ENCODE results near the gene ADGRF4.
A peak's percentile ranks its signal among the peaks of the same experiment; 100 is the strongest.

ADGRF4 gene

GRCh38 chr6:47681201-47681990 is 17.0 kb upstream of the ADGRF4 start:
- no peak overlapping the region for H3K9ac ChIP-seq (ENCODE audit: low read depth, low read length)
- H3K4me3 ChIP-seq (ENCODE audit: low read depth, low read length) = no peak overlapping the region
- no peaks in the 10 kb centered on the region for H3K27me3 ChIP-seq (ENCODE audit: control insufficient read depth, insufficient read depth, low read length)
- no peaks in the 10 kb centered on the region for H3K36me3 ChIP-seq (ENCODE audit: control insufficient read depth, insufficient read depth, low read length)
- no peaks in the 10 kb centered on the region for H3K4me1 ChIP-seq (ENCODE audit: control insufficient read depth, insufficient read depth, low read length)
- H3K9me3 ChIP-seq (ENCODE audit: control insufficient read depth, insufficient read depth, low read length) = no peaks in the 10 kb centered on the region
- no peak overlapping the region for H3K27ac ChIP-seq (ENCODE audit: low read depth, low read length)

DNA sequence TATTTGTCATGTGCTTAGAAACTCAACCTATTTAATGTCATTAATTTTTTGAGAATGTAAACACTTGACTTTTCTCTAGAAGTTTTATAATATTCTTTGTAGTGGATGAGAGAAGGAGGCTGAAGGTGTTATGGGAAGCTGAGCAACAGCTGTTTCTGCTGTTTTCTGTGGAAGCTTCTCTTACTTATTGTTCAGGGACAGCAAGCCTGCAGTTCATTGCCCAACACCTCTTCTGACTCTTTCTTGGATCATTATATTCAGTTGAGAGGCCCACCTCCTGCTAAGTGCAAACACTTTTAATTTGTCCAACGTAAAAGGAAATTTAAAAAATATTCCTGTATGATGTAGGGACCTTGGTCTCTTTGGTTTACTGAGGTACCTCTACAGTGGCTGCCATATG is 12.0 kb upstream of the ADGRF4 start:
- no peak overlapping the region for H3K27ac ChIP-seq (ENCODE audit: low read depth, low read length)
- H3K36me3 ChIP-seq (ENCODE audit: control insufficient read depth, insufficient read depth, low read length) = no peaks in the 10 kb centered on the region
- no peaks in the 10 kb centered on the region for H3K27me3 ChIP-seq (ENCODE audit: control insufficient read depth, insufficient read depth, low read length)
- H3K9ac ChIP-seq (ENCODE audit: low read depth, low read length) = no peak overlapping the region
- no peaks in the 10 kb centered on the region for H3K4me1 ChIP-seq (ENCODE audit: control insufficient read depth, insufficient read depth, low read length)
- no peaks in the 10 kb centered on the region for H3K9me3 ChIP-seq (ENCODE audit: control insufficient read depth, insufficient read depth, low read length)
- H3K4me3 ChIP-seq (ENCODE audit: low read depth, low read length) = no peak overlapping the region

DNA sequence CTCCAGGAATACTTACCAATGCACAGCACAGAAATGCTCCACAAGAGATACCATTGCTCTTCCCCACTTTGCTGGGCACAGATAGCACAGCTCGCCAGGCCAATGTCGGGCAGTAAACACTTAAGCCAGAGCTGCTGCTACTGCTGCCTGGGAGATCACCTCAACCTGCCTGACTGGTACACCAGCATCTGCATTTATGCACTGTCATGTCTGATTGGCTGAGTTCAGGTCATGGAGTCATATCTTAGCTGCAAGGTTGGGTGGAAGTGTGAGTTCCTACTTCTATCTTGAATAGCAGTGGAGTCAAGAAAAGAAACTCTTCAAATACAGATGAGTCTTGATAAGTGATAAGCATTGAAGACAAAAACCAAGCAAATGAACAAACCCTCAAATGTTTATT is 10.9 kb upstream of the ADGRF4 start:
- Histone ChIP-seq H3K27me3 (ENCODE audit: control insufficient read depth, insufficient read depth, low read length) (no peaks in the 10 kb centered on the region), H3K4me3 (ENCODE audit: low read depth, low read length) (no peak overlapping the region), H3K36me3 (ENCODE audit: control insufficient read depth, insufficient read depth, low read length) (no peaks in the 10 kb centered on the region), H3K9me3 (ENCODE audit: control insufficient read depth, insufficient read depth, low read length) (no peaks in the 10 kb centered on the region), H3K9ac (ENCODE audit: low read depth, low read length) (no peak overlapping the region), H3K4me1 (ENCODE audit: control insufficient read depth, insufficient read depth, low read length) (no peaks in the 10 kb centered on the region), H3K27ac (ENCODE audit: low read depth, low read length) (no peak overlapping the region)

GRCh38 chr6:47690214-47690613 is 8.2 kb upstream of the ADGRF4 start:
- Histone ChIP-seq H3K4me3 (ENCODE audit: low read depth, low read length) (no peak overlapping the region), H3K27me3 (ENCODE audit: control insufficient read depth, insufficient read depth, low read length) (no peaks in the 10 kb centered on the region), H3K27ac (ENCODE audit: low read depth, low read length) (no peak overlapping the region), H3K36me3 (ENCODE audit: control insufficient read depth, insufficient read depth, low read length) (no peaks in the 10 kb centered on the region), H3K9me3 (ENCODE audit: control insufficient read depth, insufficient read depth, low read length) (no peaks in the 10 kb centered on the region), H3K4me1 (ENCODE audit: control insufficient read depth, insufficient read depth, low read length) (no peaks in the 10 kb centered on the region), H3K9ac (ENCODE audit: low read depth, low read length) (no peak overlapping the region)

DNA sequence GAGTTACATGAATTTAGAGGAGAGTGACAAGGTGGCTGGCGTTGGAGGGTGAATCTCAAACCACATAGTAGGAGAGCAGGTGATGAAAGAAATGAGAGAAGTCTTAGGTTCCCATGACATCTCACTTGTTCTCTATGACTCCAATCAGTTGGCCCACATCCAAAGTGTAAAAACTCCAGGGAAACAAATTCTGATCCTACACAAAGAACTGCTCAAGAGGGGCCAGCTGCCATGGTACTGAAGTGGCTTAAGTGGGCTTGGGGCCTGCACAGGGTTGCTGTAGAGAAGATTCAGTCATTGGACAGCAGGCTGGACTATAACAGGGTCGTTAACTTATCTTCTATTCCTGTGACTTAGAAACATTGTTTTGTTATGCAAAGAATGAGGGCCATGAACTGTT is 7.6 kb upstream of the ADGRF4 start:
- Histone ChIP-seq H3K4me1 (ENCODE audit: control insufficient read depth, insufficient read depth, low read length) (no peaks in the 10 kb centered on the region), H3K9me3 (ENCODE audit: control insufficient read depth, insufficient read depth, low read length) (no peaks in the 10 kb centered on the region), H3K4me3 (ENCODE audit: low read depth, low read length) (no peak overlapping the region), H3K9ac (ENCODE audit: low read depth, low read length) (no peak overlapping the region), H3K27ac (ENCODE audit: low read depth, low read length) (no peak overlapping the region), H3K27me3 (ENCODE audit: control insufficient read depth, insufficient read depth, low read length) (no peaks in the 10 kb centered on the region), H3K36me3 (ENCODE audit: control insufficient read depth, insufficient read depth, low read length) (no peaks in the 10 kb centered on the region)

- H3K4me1 ChIP-seq (ENCODE audit: control insufficient read depth, insufficient read depth, low read length) = peaks cover 15% of the 10 kb centered on the region
Observed at GRCh38 chr6:47697925-47698324, 455 bp upstream of the ADGRF4 start.

GRCh38 chr6:47700053-47700452 is 1.7 kb downstream of the ADGRF4 start:
- H3K9ac ChIP-seq (ENCODE audit: low read depth, low read length) = no peak overlapping the region
- no peaks in the 10 kb centered on the region for H3K9me3 ChIP-seq (ENCODE audit: control insufficient read depth, insufficient read depth, low read length)
- peaks cover 15% of the 10 kb centered on the region for H3K4me1 ChIP-seq (ENCODE audit: control insufficient read depth, insufficient read depth, low read length)
- no peaks in the 10 kb centered on the region for H3K36me3 ChIP-seq (ENCODE audit: control insufficient read depth, insufficient read depth, low read length)
- H3K27ac ChIP-seq (ENCODE audit: low read depth, low read length) = no peak overlapping the region
- H3K4me3 ChIP-seq (ENCODE audit: low read depth, low read length) = no peak overlapping the region
- H3K27me3 ChIP-seq (ENCODE audit: control insufficient read depth, insufficient read depth, low read length) = no peaks in the 10 kb centered on the region

More at GRCh38 chr6:47697925-47698324, 455 bp upstream of the ADGRF4 start:
- no peak overlapping the region for H3K9ac ChIP-seq (ENCODE audit: low read depth, low read length)
- no peaks in the 10 kb centered on the region for H3K27me3 ChIP-seq (ENCODE audit: control insufficient read depth, insufficient read depth, low read length)
- no peak overlapping the region for H3K4me3 ChIP-seq (ENCODE audit: low read depth, low read length)
- H3K36me3 ChIP-seq (ENCODE audit: control insufficient read depth, insufficient read depth, low read length) = no peaks in the 10 kb centered on the region
- no peak overlapping the region for H3K27ac ChIP-seq (ENCODE audit: low read depth, low read length)
- H3K9me3 ChIP-seq (ENCODE audit: control insufficient read depth, insufficient read depth, low read length) = no peaks in the 10 kb centered on the region

DNA sequence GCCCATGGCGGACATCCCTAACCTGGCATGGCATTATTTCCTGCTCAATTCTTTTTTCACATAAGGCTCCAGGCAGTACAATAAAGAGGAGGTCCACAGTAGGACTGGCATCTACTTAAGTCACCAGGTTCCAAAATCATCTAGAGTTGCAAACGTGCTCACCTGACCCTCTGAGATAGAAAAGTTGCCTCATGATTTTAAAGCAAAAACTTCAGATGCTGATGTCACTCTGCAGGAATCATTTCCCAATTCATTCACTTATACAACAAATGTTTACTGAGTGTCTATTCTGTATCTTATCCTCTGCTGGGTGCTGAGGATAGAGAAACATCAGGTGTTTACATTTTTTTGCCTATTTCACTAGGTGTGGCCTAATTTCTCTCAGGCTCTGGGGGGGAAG is 2.2 kb downstream of the ADGRF4 start:
- Histone ChIP-seq H3K27me3 (ENCODE audit: control insufficient read depth, insufficient read depth, low read length) (no peaks in the 10 kb centered on the region), H3K27ac (ENCODE audit: low read depth, low read length) (no peak overlapping the region), H3K4me1 (ENCODE audit: control insufficient read depth, insufficient read depth, low read length) (peaks cover 15% of the 10 kb centered on the region), H3K4me3 (ENCODE audit: low read depth, low read length) (no peak overlapping the region), H3K36me3 (ENCODE audit: control insufficient read depth, insufficient read depth, low read length) (no peaks in the 10 kb centered on the region), H3K9ac (ENCODE audit: low read depth, low read length) (no peak overlapping the region), H3K9me3 (ENCODE audit: control insufficient read depth, insufficient read depth, low read length) (no peaks in the 10 kb centered on the region)

DNA sequence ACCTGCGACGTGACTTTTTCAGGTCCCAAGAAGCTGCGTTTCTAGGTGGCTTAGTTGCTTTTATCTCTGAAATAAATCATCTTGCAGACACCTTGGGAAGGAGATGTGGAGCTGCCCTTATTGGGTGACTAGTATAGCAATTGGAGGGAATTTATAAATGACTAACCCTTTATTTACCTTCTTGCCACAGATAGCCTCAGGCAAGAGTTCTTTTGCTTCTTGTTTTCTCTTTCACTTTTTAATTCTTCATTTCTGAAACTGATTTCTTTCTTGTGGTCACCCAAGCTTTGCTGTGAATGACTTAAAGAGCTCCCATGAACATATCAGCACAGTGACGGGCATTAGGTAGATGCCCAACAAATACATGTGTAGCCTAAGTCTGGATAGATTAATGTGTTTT is 3.0 kb downstream of the ADGRF4 start:
- Histone ChIP-seq H3K27ac (ENCODE audit: low read depth, low read length) (peak overlapping the region; percentile 21), H3K27me3 (ENCODE audit: control insufficient read depth, insufficient read depth, low read length) (no peaks in the 10 kb centered on the region), H3K9me3 (ENCODE audit: control insufficient read depth, insufficient read depth, low read length) (no peaks in the 10 kb centered on the region), H3K4me3 (ENCODE audit: low read depth, low read length) (no peak overlapping the region), H3K9ac (ENCODE audit: low read depth, low read length) (no peak overlapping the region), H3K4me1 (ENCODE audit: control insufficient read depth, insufficient read depth, low read length) (peaks cover 15% of the 10 kb centered on the region), H3K36me3 (ENCODE audit: control insufficient read depth, insufficient read depth, low read length) (no peaks in the 10 kb centered on the region)

- no peak overlapping the region for H3K9ac ChIP-seq (ENCODE audit: low read depth, low read length)
- no peaks in the 10 kb centered on the region for H3K9me3 ChIP-seq (ENCODE audit: control insufficient read depth, insufficient read depth, low read length)
- H3K27ac ChIP-seq (ENCODE audit: low read depth, low read length) = no peak overlapping the region
- H3K36me3 ChIP-seq (ENCODE audit: control insufficient read depth, insufficient read depth, low read length) = no peaks in the 10 kb centered on the region
- H3K27me3 ChIP-seq (ENCODE audit: control insufficient read depth, insufficient read depth, low read length) = no peaks in the 10 kb centered on the region
- H3K4me3 ChIP-seq (ENCODE audit: low read depth, low read length) = no peak overlapping the region
- no peaks in the 10 kb centered on the region for H3K4me1 ChIP-seq (ENCODE audit: control insufficient read depth, insufficient read depth, low read length)
Observed at GRCh38 chr6:47709160-47709559, 10.8 kb downstream of the ADGRF4 start.

GRCh38 chr6:47710295-47710694 is 11.9 kb downstream of the ADGRF4 start:
- H3K36me3 ChIP-seq (ENCODE audit: control insufficient read depth, insufficient read depth, low read length) = no peaks in the 10 kb centered on the region
- H3K9me3 ChIP-seq (ENCODE audit: control insufficient read depth, insufficient read depth, low read length) = no peaks in the 10 kb centered on the region

More at GRCh38 chr6:47710295-47710694, 11.9 kb downstream of the ADGRF4 start:
- no peak overlapping the region for H3K4me3 ChIP-seq (ENCODE audit: low read depth, low read length)
- no peaks in the 10 kb centered on the region for H3K27me3 ChIP-seq (ENCODE audit: control insufficient read depth, insufficient read depth, low read length)
- H3K27ac ChIP-seq (ENCODE audit: low read depth, low read length) = no peak overlapping the region
- no peaks in the 10 kb centered on the region for H3K4me1 ChIP-seq (ENCODE audit: control insufficient read depth, insufficient read depth, low read length)
- H3K9ac ChIP-seq (ENCODE audit: low read depth, low read length) = no peak overlapping the region

Measured in HUES48 (cell line).